Skeletal muscle cell (primary cell): ENCODE data around the gene PCBP3.
"Not testable (repeated sequence)": the region's sequence is repeated elsewhere in the genome, so short reads cannot be mapped to it uniquely, and the experiment has no call there.

Experiments
- DNase-seq: peaks from one replicate; pipeline ENCODE4 v3.0.0-alpha.2; 2010; ENCODE audit warnings: low read depth
- H3K4me3 ChIP-seq: 2 replicates; pipeline ENCODE4 v1.5.1; 2011; ENCODE audit warnings: low read depth, mild to moderate bottlenecking, control low read depth, low read length, moderate library complexity

Gene PCBP3

GRCh38 chr21:45715441-45715840, 71.9 kb downstream of the PCBP3 start:
- no peak for DNase-seq
- no peak overlapping the region for H3K4me3 ChIP-seq

GRCh38 chr21:45718413-45718812, 74.9 kb downstream of the PCBP3 start:
- DNase-seq = no peak
- H3K4me3 ChIP-seq = no peak overlapping the region

- no peak for DNase-seq
- H3K4me3 ChIP-seq = no peak overlapping the region
Observed at GRCh38 chr21:45719177-45719802, 75.8 kb downstream of the PCBP3 start.

- not testable (repeated sequence) for H3K4me3 ChIP-seq, DNase-seq
Observed at GRCh38 chr21:45720204-45720603, 76.7 kb downstream of the PCBP3 start.

- no peak for DNase-seq
- H3K4me3 ChIP-seq = no peak overlapping the region
Observed at GRCh38 chr21:45721671-45722070, 78.1 kb downstream of the PCBP3 start.

- no peak overlapping the region for H3K4me3 ChIP-seq
- no peak for DNase-seq
Observed at GRCh38 chr21:45723049-45723958, 79.8 kb downstream of the PCBP3 start.

GRCh38 chr21:45724345-45724961, 80.9 kb downstream of the PCBP3 start:
- no peak overlapping the region for H3K4me3 ChIP-seq
- no peak for DNase-seq

GRCh38 chr21:45724994-45725843, 81.7 kb downstream of the PCBP3 start:
- no peak overlapping the region for H3K4me3 ChIP-seq
- DNase-seq = no peak

- no peak overlapping the region for H3K4me3 ChIP-seq
- no peak for DNase-seq
Observed at GRCh38 chr21:45725844-45726200, 82.3 kb downstream of the PCBP3 start.

GRCh38 chr21:45726438-45726837, 82.9 kb downstream of the PCBP3 start:
- DNase-seq = no peak
- no peak overlapping the region for H3K4me3 ChIP-seq

GRCh38 chr21:45727390-45727789, 83.9 kb downstream of the PCBP3 start:
- no peak overlapping the region for H3K4me3 ChIP-seq
- DNase-seq = no peak

GRCh38 chr21:45735259-45736000, 91.9 kb downstream of the PCBP3 start:
- DNase-seq = no peak
- no peak overlapping the region for H3K4me3 ChIP-seq

- no peak overlapping the region for H3K4me3 ChIP-seq
- DNase-seq = no peak
Observed at GRCh38 chr21:45736042-45736689, 92.6 kb downstream of the PCBP3 start.

GRCh38 chr21:45736690-45737484, 93.4 kb downstream of the PCBP3 start:
- no peak for DNase-seq
- H3K4me3 ChIP-seq = no peak overlapping the region

GRCh38 chr21:45737485-45738166, 94.1 kb downstream of the PCBP3 start:
- H3K4me3 ChIP-seq = no peak overlapping the region
- no peak for DNase-seq

GRCh38 chr21:45739218-45740087, 95.9 kb downstream of the PCBP3 start:
- no peak overlapping the region for H3K4me3 ChIP-seq
- no peak for DNase-seq
